NK-92 (cell line): ENCODE data around the gene PKDCC.
"Not testable (repeated sequence)": the region's sequence is repeated elsewhere in the genome, so short reads cannot be mapped to it uniquely, and the experiment has no call there.

Experiments
- DNase-seq: peaks from one replicate; lab custom pipeline; 2025; ENCODE audit not compliant: unreplicated experiment; lab: John Stamatoyannopoulos, UW

PKDCC gene

DNA sequence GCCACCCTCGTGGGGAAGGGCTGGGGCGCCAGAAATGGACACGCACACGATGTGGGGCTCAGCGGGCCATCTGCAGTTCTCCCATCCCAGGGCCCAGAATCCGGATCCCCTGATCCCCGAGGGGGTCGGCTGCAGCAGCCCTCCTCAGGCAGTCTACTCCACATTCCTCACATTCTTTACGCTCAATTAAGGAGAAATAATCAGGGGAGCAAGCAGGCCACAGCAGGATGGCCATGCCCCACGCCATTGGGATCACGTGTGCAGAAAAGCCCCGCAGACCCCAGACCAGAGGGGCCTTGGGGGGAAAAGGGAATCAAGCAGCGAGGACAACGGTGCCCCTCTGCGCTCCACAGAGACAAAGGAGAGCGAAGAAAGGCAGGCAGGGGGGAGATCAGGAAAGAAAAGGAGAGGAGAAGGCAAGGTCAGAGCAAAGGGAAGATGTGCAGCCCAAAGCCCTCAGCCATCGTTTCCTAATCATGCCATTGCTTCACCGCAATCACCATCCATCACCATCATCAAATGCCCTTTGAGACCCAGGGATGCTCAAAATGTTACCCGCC, 17.5 kb upstream of the PKDCC start:
- no peak for DNase-seq

DNA sequence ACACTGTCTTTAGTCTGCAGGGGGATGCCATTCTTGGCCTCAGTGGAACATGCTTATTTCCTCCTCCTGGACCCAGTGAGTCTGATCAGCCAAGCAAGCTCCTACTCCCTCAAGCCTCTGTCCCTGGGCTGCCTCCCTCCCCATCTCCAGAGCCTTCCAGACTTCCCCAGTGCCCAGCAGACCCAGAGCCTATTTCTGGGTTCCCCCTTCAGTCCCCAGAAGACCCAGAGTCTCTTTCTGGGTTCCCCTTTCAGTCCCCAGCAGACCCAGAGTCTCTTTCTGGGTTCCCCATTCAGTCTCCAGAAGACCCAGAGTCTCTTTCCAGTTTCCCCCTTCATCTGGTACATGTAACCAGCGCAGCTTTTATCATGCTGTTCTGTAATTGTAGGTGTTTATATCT, 17.0 kb upstream of the PKDCC start:
- no peak for DNase-seq

GRCh38 chr2:42031281-42032223, 16.3 kb upstream of the PKDCC start:
- DNase-seq, result no peak

- DNase-seq, result no peak
Observed at GRCh38 chr2:42032224-42032620, 15.6 kb upstream of the PKDCC start.

DNA sequence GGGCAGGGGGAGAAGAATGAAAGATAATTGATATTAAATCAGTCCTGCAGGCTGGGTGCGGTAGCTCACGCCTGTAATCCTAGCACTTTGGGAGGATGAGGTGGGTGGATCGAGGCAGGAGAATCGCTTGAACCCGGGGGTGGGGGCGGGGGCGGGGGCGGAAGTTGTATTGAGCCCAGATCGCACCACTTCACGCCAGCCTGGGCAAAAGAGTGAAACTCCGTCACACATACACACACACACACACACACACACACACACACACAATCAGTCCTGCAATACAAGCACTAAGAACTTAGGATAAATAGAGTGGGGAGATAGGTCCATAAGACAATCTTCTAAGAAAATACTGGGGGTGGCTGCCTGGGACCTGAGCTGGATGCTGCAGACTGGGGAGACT, 15.1 kb upstream of the PKDCC start:
- DNase-seq, result no peak

DNA sequence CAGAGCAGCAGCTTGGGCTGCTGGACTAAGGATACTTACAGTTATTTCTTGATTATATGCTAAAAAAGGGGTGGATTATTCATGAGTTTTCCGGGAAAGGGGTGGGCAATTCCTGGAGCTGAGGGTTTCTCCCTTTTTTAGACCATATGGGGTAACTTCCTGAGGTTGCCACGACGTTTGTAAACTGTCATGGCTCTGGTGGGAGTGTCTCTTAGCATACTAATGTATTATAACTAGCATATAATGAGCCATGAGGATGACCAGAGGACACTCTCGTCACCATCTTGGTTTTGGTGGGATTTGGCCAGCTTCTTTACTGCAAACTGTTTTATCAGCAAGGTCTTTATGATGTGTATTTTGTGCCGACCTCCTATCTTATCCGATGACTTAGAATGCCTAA, 13.7 kb upstream of the PKDCC start:
- not testable (repeated sequence) for DNase-seq

GRCh38 chr2:42035241-42035640, 12.6 kb upstream of the PKDCC start:
- DNase-seq, result no peak

DNA sequence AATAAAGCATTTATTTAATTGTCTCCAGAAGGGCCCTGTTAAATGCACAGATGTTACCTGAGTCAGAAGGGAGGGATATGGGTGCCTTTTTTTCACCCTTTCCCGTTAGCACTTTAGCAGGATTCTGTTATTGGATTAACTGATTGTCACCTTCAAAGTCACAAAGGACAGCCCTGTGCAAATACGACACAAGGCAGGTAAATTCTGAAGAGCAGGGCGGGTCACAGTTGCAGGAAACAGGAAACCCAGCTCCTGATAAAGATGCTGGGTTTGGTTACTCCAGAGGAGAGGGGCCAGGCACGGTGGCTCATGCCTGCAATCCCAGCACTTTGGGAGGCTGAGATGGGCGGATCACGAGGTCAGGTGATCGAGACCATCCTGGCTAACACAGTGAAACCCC, 11.4 kb upstream of the PKDCC start:
- DNase-seq, result no peak

DNA sequence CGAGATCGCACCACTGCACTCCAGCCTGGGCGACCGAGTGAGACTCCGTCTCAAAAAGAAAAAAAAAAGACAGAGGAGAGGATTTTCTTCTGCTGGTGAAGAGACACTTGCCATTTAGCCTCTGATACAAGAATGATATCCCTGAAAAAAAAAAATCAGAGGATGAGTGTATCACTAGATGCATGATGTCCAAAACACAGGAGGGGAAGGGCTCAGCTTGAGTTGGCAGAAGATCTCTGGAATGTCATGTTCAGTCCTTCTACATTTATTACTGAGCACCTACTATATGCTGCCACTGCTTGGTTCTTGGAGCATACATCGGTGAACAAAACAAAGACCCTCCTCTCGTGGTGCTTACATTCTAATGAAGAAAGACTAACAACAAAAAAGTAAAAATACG, 10.9 kb upstream of the PKDCC start:
- DNase-seq, result no peak

DNA sequence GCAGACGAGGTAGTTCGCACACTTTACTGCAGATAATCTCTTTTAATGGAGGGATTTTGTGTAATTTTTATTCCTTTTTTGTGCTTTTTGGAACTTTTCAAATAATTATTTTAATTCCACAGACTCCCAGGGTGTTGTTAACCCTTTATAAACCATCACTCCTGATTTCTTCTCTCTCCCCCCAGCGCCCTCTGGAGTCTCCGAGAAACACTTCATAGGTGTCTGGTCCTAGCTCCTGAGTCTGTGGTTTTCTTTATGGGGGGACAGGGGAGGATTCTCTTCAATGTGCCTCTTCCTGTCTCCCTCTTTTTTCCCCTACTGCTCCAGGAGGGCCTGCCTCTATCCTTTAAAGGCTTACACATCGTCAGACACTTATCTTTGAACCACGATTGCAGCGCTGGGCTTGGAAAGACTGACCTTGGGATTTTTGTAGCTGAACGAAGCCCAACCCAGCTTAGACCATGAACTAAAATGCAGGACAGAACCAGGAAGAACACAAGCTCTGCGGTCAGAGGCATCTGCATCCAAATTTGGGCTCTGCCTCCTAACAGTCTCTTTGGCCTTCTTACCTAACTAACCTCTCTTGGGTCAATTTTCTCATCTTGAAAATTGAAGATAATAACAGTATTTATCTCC, 7.1 kb upstream of the PKDCC start:
- DNase-seq, result no peak

- no peak for DNase-seq
Observed at GRCh38 chr2:42041377-42042127, 6.3 kb upstream of the PKDCC start.

DNA sequence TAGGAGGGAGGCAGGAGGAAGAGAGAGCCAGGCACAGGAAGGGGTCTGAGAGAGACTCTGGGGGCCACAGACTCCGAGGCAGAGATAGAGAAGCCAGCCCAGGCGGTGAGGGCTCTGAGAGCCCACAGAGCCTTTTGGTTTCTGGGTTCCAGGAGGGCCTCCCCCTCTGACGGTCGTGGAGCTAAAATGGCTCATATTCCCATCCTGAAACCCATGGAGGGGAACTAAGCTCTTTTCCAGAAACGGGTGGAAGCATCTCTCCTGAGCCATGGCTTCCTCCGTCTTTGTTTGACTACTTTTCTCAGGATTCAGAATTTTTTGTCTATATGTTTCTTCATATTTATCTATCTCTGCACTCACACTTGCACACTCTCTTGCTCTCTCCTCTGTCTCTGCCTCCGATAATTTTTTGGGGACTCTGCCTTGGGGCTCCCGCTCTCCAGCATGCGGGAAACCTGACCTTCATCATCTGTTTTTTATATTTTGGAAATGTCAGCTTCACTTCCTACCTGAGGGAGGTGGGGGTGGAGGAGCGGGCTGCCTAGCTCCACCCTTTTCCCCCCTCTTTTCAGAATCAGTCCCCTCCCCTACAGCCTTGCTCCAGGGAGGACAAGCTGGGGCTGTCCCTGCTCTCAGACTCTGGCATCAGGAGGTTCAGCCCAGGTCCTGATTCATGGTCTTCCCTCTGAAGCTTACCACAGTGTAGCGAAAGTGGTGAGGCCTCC, 5.0 kb upstream of the PKDCC start:
- no peak for DNase-seq

DNA sequence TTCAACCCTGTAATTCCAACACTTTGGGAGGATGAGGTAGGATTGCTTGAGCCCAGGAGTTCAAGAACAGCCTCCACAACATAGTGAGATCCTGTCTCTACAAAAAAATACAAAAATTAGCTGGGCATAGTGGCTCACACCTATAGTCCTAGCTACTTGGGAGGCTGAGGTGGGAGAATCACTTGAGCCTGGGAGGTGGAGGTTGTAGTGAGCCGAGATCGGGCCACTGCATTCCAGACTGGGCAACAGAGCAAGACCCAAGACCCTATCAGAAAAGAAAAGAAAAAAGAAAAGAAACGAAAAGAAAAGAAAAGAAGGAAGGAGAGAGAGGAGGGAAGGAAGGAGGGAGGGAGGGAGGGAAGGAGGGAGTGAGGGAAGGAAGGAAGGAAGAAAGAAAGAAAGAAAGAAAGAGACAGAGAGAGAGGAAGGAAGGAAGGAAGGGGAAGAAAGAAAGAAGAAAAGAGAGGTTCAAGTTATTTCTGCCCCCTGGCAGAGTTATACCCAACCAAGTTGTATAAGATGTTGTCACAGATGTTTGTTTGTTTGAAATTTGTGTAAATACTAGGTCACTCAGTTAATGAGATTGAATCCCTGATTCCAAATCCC, 3.9 kb upstream of the PKDCC start:
- no peak for DNase-seq

DNA sequence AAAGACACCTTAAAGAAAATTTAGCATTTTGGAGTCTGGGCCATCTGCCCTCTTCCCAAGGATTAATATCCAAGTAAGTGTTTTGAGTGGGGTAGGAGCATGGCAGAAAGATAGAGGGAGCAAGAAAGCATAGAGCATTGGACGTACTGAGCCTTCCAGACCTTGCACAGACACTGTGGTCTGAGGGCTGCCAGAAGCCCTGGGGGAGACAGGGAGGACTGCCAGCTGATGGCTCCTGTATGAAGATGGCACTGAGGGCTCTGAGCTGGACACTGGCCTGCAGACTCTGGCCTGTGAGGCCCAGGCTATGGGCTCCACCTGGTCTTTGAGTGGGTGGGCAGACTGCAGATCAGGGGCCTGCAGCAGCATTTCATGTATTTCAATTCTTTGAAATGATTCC, 2.9 kb upstream of the PKDCC start:
- no peak for DNase-seq

DNA sequence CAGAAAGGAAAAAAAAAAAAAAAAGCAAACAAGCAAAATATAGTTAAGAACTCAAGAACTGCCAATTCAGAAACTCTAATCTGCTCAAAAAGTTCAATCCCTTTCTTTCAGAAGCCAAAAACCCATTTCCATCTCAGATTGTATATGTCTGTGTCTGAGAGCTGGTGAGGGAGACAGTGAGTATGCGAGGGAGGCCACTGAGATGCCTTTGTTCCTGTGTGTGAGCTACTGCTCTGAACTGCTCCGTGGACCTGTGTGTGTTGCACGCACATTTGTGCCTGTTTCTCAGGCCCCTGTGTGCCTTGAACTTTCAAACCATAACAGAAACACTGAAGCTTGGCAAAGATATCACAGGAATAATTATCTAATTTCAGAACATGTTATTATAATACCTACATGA, 2.5 kb upstream of the PKDCC start:
- no peak for DNase-seq

GRCh38 chr2:42045848-42046748, 1.7 kb upstream of the PKDCC start:
- DNase-seq, result no peak

GRCh38 chr2:42046819-42047487, 868 bp upstream of the PKDCC start:
- no peak for DNase-seq

GRCh38 chr2:42048299-42049220, 739 bp downstream of the PKDCC start:
- DNase-seq, result no peak
